Activated T-helper 1 cell treated with anti-CD3 and anti-CD28 coated beads, Interleukin-12 subunit alpha, Interleukin-12 subunit beta, Interleukin-2, Interleukin-4 antibody, amounts not matched to agents 30 ng/mL and 10 ng/mL and 1 ng/mL, durations not matched to agents 14 hours and 24 hours and 36 hours (primary cell): ENCODE data around the gene IGLL1. TPM values are rescaled to one million over a fixed set of nuclear protein-coding genes. Genes with fewer than 3 reads are reported as not detected.

Source experiments
- total RNA-seq: library from RNA; stranded (reverse); gene quantifications from 2 replicates; pipeline ENCODE4 v1.2.3, GENCODE V29; 2022

The IGLL1 gene
- total RNA-seq, 1 donor from 2014 or later, result not detected

Other genes starting within 250 kb of the IGLL1 start
- gene DRICH1, start 52.0 kb upstream of the IGLL1 start, total RNA-seq, result 0.34 and 0.65 TPM in 2 replicates
- 9.3 and 11.7 TPM in 2 replicates for gene RGL4, start 110.7 kb upstream of the IGLL1 start, total RNA-seq
- 2.1 and 2.2 TPM in 2 replicates for gene ZNF70, start 170.8 kb upstream of the IGLL1 start, total RNA-seq
- gene VPREB3, start 174.1 kb upstream of the IGLL1 start, total RNA-seq, result not detected in 2 replicates
- gene C22orf15, start 182.7 kb upstream of the IGLL1 start, total RNA-seq, result 0.29 and 0.49 TPM in 2 replicates
- gene CHCHD10, start 187.7 kb upstream of the IGLL1 start, total RNA-seq, result 89.1 and 96.4 TPM in 2 replicates
- gene MMP11, start 192.6 kb upstream of the IGLL1 start, total RNA-seq, result 0.34 and 0.69 TPM in 2 replicates
- 92.4 and 99.8 TPM in 2 replicates for gene SMARCB1, start 206.7 kb upstream of the IGLL1 start, total RNA-seq